Stimulated activated CD4-positive, alpha-beta T cell treated with anti-CD3 and anti-CD28 coated beads, Interleukin-12 subunit alpha, Interleukin-12 subunit beta, amount 100 ng/mL, for 4 hours (primary cell): ENCODE results near the gene BMP15.

Source experiments
- DNase-seq: peaks from one replicate; pipeline ENCODE4 v3.0.0-alpha.2; 2020

Gene BMP15

DNA sequence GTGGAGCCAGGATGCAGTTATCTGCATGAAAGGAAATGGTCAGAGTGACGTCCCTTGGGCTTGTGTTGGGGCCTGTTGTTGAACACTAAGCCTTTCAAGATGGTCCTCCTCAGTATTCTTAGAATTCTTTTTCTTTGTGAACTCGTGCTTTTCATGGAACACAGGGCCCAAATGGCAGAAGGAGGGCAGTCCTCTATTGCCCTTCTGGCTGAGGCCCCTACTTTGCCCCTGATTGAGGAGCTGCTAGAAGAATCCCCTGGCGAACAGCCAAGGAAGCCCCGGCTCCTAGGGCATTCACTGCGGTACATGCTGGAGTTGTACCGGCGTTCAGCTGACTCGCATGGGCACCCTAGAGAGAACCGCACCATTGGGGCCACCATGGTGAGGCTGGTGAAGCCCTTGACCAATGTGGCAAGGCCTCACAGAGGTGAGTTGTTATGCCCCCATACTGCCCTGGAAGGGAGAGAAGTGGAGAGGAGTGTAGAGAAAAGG lies at the start of gene BMP15:
Gene BMP15, plus strand, starts transcription at position 51 of the 492 bp plus-strand sequence. Its CDS starts 49 bp downstream, at position 100.
- no peak for DNase-seq

DNA sequence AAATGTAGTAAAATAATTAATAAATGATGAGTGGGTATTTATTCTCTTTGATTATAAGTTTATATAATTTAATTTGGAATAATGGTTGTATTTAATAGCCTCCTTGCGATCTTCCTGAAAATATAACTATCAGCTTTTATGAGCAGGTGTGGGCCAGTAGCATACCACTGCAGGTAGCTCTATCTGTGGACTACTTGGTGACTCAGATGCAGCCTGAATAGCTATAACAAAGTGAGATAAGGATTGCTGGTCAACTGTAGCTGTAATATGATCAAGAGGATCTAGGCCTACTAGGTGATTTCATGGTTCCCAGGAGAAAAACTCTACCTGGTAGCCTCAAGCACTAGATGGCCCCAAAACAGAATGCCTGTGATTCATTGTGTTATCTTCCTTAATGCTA lies 47.1 kb upstream of the BMP15 start:
- no peak for DNase-seq

DNA sequence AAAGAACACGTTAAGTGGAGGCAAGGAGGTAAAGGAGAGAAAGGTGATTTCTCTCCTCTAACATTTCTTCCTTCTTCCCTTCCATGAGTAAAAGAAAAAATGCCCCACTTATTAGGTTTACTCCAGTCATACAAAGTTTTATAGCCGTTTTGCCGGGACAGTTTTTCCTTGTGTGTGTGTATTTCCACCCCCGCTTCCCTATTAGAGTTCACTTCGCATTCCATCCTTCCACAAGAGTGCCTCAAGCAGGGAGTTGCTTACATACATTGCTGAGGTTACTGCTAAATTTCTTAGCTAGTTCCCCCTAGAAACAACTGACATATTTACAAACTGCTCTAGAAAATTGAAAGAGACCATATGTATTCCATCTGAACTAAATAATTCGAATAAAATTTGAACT lies 45.2 kb upstream of the BMP15 start:
- DNase-seq, result no peak

- DNase-seq, result no peak
These were observed 38.5 kb upstream of the BMP15 start for GRCh38 chrX:50871922-50872453.

GRCh38 chrX:50874876-50875275 lies 35.7 kb upstream of the BMP15 start:
- no peak for DNase-seq

DNA sequence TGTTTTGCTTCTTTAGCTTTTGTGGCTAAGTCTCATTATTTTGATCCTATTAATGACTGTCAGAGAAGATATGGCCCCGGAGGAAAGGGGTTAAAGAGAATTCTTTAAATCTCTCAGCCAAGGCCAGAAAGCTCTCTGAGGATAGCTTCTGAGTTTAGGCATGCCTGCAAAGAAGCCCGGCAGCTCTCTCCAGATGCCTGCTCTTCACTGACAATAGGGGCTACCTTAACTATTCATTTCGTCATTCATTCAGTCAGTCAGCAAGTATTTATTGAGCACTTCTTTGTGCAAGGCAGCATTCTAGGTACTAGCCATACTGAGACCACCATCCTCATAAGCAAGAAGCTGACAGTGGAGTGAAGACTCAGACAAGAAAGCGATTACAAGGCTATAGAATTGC lies 34.0 kb upstream of the BMP15 start:
- DNase-seq, result no peak

GRCh38 chrX:50877310-50877709 lies 33.2 kb upstream of the BMP15 start:
- DNase-seq, result no peak

GRCh38 chrX:50881028-50881427 lies 29.5 kb upstream of the BMP15 start:
- no peak for DNase-seq

GRCh38 chrX:50888884-50889283 lies 21.7 kb upstream of the BMP15 start:
- DNase-seq, result no peak

DNA sequence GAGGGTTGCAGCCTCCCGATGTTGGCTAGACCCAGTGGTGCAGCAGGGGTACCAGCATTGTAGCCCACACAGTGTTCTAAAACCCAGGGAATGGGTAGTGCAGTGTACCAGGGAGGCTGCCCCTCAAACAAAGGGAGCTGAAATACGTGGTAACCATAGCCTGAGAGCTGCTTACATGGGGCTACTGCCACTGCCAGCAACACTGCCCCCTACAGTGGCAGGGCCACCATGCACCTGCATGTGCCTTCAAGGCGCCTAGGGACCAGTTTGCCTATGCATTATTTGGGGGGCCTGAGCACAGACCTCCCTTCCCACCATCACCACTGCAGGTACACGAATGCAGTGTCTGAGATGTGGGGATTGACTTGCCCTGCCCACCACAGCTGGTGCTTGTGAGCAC lies 21.0 kb upstream of the BMP15 start:
- no peak for DNase-seq

DNA sequence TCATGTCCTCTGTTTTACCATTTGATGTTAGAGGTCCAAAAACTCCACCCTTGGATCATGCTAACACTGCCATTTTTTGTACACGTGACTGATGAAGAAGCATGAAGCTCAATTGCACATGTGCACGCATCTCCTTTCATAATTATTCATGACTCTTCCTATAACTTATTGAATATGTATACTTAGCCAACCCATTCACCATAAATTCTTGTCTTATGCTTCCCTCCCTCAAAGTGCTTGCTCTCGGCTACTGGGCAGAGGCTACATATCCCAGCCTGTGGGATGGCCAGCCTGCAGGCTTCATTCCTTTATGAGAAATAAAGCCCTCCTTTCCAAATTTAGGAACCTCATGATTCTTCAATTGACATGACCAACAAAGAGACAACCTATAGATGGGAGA lies 17.5 kb upstream of the BMP15 start:
- no peak for DNase-seq

- DNase-seq, result no peak
These were observed 17.1 kb upstream of the BMP15 start for GRCh38 chrX:50893466-50893865.

DNA sequence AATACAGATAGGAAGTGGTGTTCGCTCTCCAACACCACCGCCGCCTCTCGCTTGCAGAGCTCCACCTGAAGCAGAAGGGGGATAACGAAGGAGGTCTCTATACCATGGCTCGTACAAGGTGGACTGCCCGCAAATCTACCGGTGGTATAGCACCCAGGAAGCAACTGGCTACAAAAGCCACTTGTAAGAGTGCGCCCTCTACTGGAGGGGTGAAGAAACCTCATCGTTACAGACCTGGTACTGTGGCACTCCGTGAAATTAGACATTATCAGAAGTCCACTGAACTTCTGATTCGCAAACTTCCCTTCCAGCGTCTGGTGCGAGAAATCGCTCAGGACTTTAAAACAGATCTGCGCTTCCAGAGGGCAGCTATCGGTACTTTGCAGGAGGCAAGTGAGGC lies 5.2 kb upstream of the BMP15 start:
- no peak for DNase-seq

GRCh38 chrX:50913520-50913919 lies 3.0 kb downstream of the BMP15 start:
- no peak for DNase-seq

DNA sequence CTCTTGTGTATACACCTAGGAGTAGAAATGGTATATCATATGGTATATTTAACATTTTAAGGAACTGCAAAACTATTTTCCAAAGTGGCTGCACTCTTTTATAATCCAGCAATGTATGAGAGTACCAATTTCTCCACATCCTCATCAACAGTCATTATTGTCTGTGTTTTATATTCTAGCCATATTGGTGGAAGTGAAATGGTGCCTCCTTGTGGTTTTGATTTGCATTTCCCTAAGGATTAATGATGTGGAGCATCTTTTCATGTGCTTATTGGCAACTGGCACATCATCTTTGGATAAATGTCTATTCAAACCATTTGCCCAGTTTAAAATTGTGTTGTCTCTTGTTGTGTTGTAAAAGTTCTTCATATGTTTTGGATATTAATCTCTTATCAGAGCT lies 9.6 kb downstream of the BMP15 start:
- no peak for DNase-seq

DNA sequence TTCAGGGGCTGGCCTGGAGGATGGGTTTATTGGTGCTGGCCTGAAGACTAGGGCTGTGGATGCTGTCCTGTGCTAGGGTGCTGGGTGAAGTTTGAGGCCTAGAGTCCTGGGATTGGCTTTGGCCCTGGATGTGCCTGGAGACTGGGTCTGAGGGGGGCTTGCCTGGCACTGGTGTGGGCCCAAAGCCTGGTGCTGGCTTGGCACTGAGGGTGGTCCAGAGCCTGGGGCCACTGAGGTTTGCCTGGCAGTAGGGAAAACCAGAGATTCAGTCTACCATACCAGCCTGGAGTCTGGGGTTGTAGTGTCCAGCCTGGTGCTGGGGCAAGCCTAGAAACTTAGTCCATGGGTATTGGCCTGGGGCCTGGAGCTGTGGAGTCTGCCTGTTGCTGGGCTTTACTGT lies 16.6 kb downstream of the BMP15 start:
- DNase-seq, result no peak

DNA sequence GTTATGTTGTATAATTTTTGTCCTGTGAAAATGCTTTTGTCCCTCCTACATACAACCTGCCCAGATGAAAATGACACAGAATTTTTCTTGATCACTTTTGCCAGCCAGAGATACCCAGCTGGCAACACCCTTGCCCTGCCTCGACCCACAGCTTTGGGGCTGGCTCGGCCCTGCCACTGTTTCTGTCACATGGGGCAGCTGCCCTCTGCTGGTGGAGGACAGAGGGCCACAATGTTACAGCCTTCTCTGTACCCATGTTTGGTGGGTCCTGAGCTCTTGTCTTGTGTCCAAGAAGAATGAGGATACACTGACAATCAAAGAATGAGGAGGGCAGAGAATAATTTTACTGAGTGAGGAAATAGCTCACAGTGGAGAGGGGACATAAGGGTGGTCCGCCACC lies 31.1 kb downstream of the BMP15 start:
- no peak for DNase-seq

- no peak for DNase-seq
These were observed 31.9 kb downstream of the BMP15 start for GRCh38 chrX:50942471-50942870.

GRCh38 chrX:50952406-50952805 lies 41.9 kb downstream of the BMP15 start:
- DNase-seq, result no peak

- no peak for DNase-seq
These were observed 43.3 kb downstream of the BMP15 start for GRCh38 chrX:50953832-50954231.

DNA sequence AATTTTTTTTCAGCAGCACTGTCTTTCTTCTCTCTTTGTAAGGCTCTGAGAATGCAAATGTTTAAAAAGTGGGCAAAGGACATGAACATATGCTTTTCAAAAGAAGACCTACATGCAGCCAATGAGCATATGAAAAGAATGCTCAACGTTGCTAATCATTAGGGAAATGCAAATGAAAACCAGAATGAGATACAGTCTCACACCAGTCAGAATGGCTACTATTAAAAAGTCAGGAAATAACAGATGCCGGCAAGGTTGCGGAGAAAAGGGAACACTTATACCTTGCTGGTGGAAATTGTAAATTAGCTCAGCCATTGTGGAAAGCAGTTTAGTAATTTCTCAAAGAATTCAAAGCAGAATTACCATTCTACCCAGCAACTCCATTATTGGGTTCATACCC lies 51.6 kb downstream of the BMP15 start:
- no peak for DNase-seq

- DNase-seq, result no peak
These were observed 53.3 kb downstream of the BMP15 start for GRCh38 chrX:50963842-50964241.
